SK-N-SH treated with all-trans-retinoic acid at 6 μM for 48 hours (cell line): ENCODE data around the gene SH3RF2.
A peak's percentile ranks its signal among the peaks of the same experiment; 100 is the strongest.

Experiments used
- ATAC-seq: fragments of 200-7000 bp; cut with Tn5 transposase; 3 replicates; pipeline ENCODE4 v1.9.1; 2020; ENCODE audit warnings: mild to moderate bottlenecking, moderate library complexity
- BACH2 ChIP-seq: fragments of 250-450 bp; sonication (Bioruptor Pico); IDR thresholded peaks from 2 replicates; pipeline ENCODE4 v1.9.0; 2021; ENCODE audit warnings: mild to moderate bottlenecking, borderline replicate concordance
- CSDC2 ChIP-seq: fragments of 250-450 bp; sonication (Bioruptor Pico); IDR thresholded peaks from 2 replicates; pipeline ENCODE4 v1.5.0; 2020; ENCODE audit warnings: mild to moderate bottlenecking, moderate library complexity
- CSRNP3 ChIP-seq: fragments of 250-450 bp; sonication (Bioruptor Pico); IDR thresholded peaks from 2 replicates; pipeline ENCODE4 v1.5.1; 2021; ENCODE audit warnings: mild to moderate bottlenecking, moderate library complexity
- ESRRG ChIP-seq: fragments of 250-450 bp; sonication (Bioruptor Pico); IDR thresholded peaks from 2 replicates; pipeline ENCODE4 v1.6.1; 2021; ENCODE audit warnings: mild to moderate bottlenecking
- GLIS3 ChIP-seq: fragments of 250-450 bp; sonication (Bioruptor Pico); IDR thresholded peaks from 2 replicates; pipeline ENCODE4 v1.5.0; 2020; ENCODE audit warnings: mild to moderate bottlenecking, moderate library complexity
- ISL1 ChIP-seq: fragments of 250-450 bp; sonication (Bioruptor Pico); IDR thresholded peaks from 2 replicates; pipeline ENCODE4 v2.1.2; 2022; ENCODE audit warnings: mild to moderate bottlenecking, moderate library complexity
- POU6F1 ChIP-seq: fragments of 250-450 bp; sonication (Bioruptor Pico); IDR thresholded peaks from 2 replicates; pipeline ENCODE4 v1.8.0; 2021; ENCODE audit warnings: low read depth, mild to moderate bottlenecking, moderate library complexity, borderline replicate concordance
- PPARA ChIP-seq: fragments of 250-450 bp; sonication (Bioruptor Pico); IDR thresholded peaks from 2 replicates; pipeline ENCODE4 v1.5.0; 2020; ENCODE audit warnings: mild to moderate bottlenecking, borderline replicate concordance
- RARB ChIP-seq: fragments of 250-450 bp; sonication (Bioruptor Pico); IDR thresholded peaks from 2 replicates; pipeline ENCODE4 v1.8.0; 2021; ENCODE audit warnings: mild to moderate bottlenecking, moderate library complexity
- SNAI2 ChIP-seq: fragments of 250-450 bp; sonication (Bioruptor Pico); IDR thresholded peaks from 2 replicates; pipeline ENCODE4 v1.5.0; 2020; ENCODE audit warnings: mild to moderate bottlenecking, moderate library complexity
- TOX ChIP-seq: fragments of 250-450 bp; sonication (Bioruptor Pico); IDR thresholded peaks from 2 replicates; pipeline ENCODE4 v1.8.0; 2021; ENCODE audit warnings: mild to moderate bottlenecking, moderate library complexity, borderline replicate concordance
- ZC3H10 ChIP-seq: fragments of 250-450 bp; sonication (Bioruptor Pico); IDR thresholded peaks from 2 replicates; pipeline ENCODE4 v1.5.1; 2021; ENCODE audit warnings: mild to moderate bottlenecking, moderate library complexity
- ZFP3 ChIP-seq: fragments of 250-450 bp; sonication (Bioruptor Pico); IDR thresholded peaks from 2 replicates; pipeline ENCODE4 v1.5.0; 2020; ENCODE audit warnings: mild to moderate bottlenecking, moderate library complexity
- ZFP30 ChIP-seq: fragments of 450-650 bp; formaldehyde crosslinking; IDR thresholded peaks from 2 replicates; pipeline ENCODE4 v1.5.0; 2022; ENCODE audit warnings: mild to moderate bottlenecking, moderate library complexity
- ZNF565 ChIP-seq: fragments of 450-650 bp; formaldehyde crosslinking; conservative IDR thresholded peaks from 2 replicates; pipeline ENCODE4 v1.5.0; 2020; ENCODE audit warnings: low read depth, mild to moderate bottlenecking, moderate library complexity
- ZNF70 ChIP-seq: fragments of 450-650 bp; formaldehyde crosslinking; IDR thresholded peaks from 2 replicates; pipeline ENCODE4 v1.5.0; 2020; ENCODE audit warnings: mild to moderate bottlenecking, moderate library complexity
- ZNF8 ChIP-seq: fragments of 450-650 bp; formaldehyde crosslinking; IDR thresholded peaks from 2 replicates; pipeline ENCODE4 v1.5.0; 2020; ENCODE audit warnings: mild to moderate bottlenecking, moderate library complexity
- TF ChIP-seq, protein P1 (sequence below): fragments of 250-450 bp; sonication (Bioruptor Pico); IDR thresholded peaks from 2 replicates; pipeline ENCODE4 v1.5.0; 2020; ENCODE audit warnings: mild to moderate bottlenecking, moderate library complexity
- TF ChIP-seq, protein P2 (sequence below): fragments of 250-450 bp; sonication (Bioruptor Pico); IDR thresholded peaks from 2 replicates; pipeline ENCODE4 v1.8.0; 2020; ENCODE audit warnings: mild to moderate bottlenecking, moderate library complexity, borderline replicate concordance
- TF ChIP-seq, protein P3 (sequence below): fragments of 250-450 bp; sonication (Bioruptor Pico); IDR thresholded peaks from 2 replicates; pipeline ENCODE4 v1.5.1; 2020; ENCODE audit warnings: low read depth, mild to moderate bottlenecking, moderate library complexity

The SH3RF2 gene, protein sequence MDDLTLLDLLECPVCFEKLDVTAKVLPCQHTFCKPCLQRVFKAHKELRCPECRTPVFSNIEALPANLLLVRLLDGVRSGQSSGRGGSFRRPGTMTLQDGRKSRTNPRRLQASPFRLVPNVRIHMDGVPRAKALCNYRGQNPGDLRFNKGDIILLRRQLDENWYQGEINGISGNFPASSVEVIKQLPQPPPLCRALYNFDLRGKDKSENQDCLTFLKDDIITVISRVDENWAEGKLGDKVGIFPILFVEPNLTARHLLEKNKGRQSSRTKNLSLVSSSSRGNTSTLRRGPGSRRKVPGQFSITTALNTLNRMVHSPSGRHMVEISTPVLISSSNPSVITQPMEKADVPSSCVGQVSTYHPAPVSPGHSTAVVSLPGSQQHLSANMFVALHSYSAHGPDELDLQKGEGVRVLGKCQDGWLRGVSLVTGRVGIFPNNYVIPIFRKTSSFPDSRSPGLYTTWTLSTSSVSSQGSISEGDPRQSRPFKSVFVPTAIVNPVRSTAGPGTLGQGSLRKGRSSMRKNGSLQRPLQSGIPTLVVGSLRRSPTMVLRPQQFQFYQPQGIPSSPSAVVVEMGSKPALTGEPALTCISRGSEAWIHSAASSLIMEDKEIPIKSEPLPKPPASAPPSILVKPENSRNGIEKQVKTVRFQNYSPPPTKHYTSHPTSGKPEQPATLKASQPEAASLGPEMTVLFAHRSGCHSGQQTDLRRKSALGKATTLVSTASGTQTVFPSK

DNA sequence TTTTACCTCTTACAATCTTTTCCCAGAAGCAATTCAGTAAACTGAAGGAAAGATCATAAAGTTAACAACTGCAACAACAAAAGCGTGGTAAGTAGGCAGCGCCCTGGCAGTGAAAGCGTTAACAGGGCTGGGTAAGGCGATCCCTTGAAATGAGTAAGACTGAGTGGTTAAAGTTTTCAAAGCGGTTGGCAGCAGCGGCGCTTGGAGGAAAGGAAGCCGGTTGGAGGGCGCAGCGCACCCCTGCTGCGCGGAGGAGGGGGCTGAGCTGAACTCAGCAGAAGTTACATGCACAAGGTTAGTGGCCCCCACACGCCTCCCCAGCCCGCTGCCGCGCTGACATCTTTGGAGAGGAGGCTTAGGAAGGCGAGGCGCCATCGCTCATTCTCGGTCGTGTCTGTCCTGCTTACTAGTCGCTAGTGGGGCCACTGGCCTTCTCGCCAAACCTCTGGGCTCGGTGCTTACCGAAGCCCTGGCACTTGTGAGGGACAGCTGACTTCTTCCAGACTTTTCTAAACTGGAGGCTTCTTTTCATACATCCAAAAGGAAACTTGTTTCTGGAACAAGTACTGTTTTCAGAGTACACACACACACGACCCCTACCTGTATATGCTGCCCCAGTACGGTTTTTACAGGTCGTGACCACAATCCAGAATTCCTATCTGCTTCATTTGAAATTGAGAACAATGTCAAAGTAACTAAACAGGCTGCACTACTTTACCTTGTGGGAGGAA is at the start of gene SH3RF2:
TSS of gene SH3RF2 (plus strand) at position 178 of the 731 bp plus-strand sequence. CDS start 1,351 bp downstream, outside the sequence.
- TF ChIP-seq ZNF565 (CRISPR knock-in tag) (no peak), PPARA (CRISPR knock-in tag) (no peak), RARB (CRISPR knock-in tag) (no peak), ZFP3 (no peak), ZFP30 (CRISPR knock-in tag) (no peak), ZNF8 (CRISPR knock-in tag) (no peak), ZC3H10 (CRISPR knock-in tag) (no peak), ESRRG (CRISPR knock-in tag) (no peak), SNAI2 (CRISPR knock-in tag) (no peak), ISL1 (CRISPR knock-in tag) (no peak), BACH2 (no peak), POU6F1 (CRISPR knock-in tag) (no peak), CSRNP3 (CRISPR knock-in tag) (no peak)
- TF ChIP-seq, protein P1, sequence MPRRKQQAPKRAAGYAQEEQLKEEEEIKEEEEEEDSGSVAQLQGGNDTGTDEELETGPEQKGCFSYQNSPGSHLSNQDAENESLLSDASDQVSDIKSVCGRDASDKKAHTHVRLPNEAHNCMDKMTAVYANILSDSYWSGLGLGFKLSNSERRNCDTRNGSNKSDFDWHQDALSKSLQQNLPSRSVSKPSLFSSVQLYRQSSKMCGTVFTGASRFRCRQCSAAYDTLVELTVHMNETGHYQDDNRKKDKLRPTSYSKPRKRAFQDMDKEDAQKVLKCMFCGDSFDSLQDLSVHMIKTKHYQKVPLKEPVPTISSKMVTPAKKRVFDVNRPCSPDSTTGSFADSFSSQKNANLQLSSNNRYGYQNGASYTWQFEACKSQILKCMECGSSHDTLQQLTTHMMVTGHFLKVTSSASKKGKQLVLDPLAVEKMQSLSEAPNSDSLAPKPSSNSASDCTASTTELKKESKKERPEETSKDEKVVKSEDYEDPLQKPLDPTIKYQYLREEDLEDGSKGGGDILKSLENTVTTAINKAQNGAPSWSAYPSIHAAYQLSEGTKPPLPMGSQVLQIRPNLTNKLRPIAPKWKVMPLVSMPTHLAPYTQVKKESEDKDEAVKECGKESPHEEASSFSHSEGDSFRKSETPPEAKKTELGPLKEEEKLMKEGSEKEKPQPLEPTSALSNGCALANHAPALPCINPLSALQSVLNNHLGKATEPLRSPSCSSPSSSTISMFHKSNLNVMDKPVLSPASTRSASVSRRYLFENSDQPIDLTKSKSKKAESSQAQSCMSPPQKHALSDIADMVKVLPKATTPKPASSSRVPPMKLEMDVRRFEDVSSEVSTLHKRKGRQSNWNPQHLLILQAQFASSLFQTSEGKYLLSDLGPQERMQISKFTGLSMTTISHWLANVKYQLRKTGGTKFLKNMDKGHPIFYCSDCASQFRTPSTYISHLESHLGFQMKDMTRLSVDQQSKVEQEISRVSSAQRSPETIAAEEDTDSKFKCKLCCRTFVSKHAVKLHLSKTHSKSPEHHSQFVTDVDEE (CRISPR knock-in tag) = no peak
- TF ChIP-seq, protein P2, sequence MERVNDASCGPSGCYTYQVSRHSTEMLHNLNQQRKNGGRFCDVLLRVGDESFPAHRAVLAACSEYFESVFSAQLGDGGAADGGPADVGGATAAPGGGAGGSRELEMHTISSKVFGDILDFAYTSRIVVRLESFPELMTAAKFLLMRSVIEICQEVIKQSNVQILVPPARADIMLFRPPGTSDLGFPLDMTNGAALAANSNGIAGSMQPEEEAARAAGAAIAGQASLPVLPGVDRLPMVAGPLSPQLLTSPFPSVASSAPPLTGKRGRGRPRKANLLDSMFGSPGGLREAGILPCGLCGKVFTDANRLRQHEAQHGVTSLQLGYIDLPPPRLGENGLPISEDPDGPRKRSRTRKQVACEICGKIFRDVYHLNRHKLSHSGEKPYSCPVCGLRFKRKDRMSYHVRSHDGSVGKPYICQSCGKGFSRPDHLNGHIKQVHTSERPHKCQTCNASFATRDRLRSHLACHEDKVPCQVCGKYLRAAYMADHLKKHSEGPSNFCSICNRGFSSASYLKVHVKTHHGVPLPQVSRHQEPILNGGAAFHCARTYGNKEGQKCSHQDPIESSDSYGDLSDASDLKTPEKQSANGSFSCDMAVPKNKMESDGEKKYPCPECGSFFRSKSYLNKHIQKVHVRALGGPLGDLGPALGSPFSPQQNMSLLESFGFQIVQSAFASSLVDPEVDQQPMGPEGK = no peak
- TF ChIP-seq, protein P3, sequence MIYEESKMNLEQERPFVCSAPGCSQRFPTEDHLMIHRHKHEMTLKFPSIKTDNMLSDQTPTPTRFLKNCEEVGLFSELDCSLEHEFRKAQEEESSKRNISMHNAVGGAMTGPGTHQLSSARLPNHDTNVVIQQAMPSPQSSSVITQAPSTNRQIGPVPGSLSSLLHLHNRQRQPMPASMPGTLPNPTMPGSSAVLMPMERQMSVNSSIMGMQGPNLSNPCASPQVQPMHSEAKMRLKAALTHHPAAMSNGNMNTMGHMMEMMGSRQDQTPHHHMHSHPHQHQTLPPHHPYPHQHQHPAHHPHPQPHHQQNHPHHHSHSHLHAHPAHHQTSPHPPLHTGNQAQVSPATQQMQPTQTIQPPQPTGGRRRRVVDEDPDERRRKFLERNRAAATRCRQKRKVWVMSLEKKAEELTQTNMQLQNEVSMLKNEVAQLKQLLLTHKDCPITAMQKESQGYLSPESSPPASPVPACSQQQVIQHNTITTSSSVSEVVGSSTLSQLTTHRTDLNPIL = no peak
- ATAC-seq = peak; percentile 70

- TF ChIP-seq BACH2 (no peak), CSDC2 (no peak), ZC3H10 (CRISPR knock-in tag) (no peak), TOX (CRISPR knock-in tag) (no peak), ZNF70 (no peak), GLIS3 (no peak)
- ATAC-seq = peak; percentile 45; the same call in 2 of the 3 replicates
These were observed 49.2 kb upstream of the SH3RF2 start for GRCh38 chr5:145887217-145887616.
